Esophagus squamous epithelium (tissue), 4 donors: ENCODE measurements around the gene PARD3.

Source experiments
- POLR2A ChIP-seq, 4 donors: fragments of 450-650 bp; IDR thresholded peaks; one replicate each; pipeline ENCODE4 v1.6.1; 2017; ENCODE audit warnings: antibody characterized with exemption in 4 of 4, mild to moderate bottlenecking in 4 of 4, moderate library complexity in 3 of 4
- TF ChIP-seq, protein P1 (sequence below), 6 experiments: fragments of 450-650 bp in 4 of 6; fragments of 200-600 bp in 2 of 6; sonication (generic) in 2 of 6; IDR thresholded peaks; one replicate each; pipeline ENCODE4 v1.5.1; 2016 to 2019; ENCODE audit warnings: antibody characterized with exemption in 6 of 6, mild to moderate bottlenecking in 4 of 6, moderate library complexity in 4 of 6

DNA sequence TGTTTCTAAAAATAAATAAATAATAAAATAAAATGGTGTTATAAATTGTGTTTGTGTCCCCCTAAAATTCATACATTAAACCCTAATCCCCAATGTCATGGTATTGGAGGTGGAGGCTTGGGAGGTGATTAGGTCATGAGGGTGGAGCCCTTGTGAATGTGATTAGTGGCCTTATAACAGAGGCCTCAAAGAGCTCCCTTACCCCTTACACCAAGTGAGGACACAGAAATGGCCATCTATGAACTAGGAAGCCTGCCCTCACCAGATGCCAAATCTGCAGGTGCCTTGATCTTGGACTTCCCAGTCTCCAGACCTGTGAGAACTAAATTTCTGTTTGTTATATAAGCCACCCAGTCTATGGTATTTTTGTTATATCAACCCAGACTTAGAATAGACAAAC lies 738.7 kb downstream of the PARD3 start:
- TF ChIP-seq POLR2A (IDR thresholded peaks at IDR 0.05), result no peak
- TF ChIP-seq, protein P1, sequence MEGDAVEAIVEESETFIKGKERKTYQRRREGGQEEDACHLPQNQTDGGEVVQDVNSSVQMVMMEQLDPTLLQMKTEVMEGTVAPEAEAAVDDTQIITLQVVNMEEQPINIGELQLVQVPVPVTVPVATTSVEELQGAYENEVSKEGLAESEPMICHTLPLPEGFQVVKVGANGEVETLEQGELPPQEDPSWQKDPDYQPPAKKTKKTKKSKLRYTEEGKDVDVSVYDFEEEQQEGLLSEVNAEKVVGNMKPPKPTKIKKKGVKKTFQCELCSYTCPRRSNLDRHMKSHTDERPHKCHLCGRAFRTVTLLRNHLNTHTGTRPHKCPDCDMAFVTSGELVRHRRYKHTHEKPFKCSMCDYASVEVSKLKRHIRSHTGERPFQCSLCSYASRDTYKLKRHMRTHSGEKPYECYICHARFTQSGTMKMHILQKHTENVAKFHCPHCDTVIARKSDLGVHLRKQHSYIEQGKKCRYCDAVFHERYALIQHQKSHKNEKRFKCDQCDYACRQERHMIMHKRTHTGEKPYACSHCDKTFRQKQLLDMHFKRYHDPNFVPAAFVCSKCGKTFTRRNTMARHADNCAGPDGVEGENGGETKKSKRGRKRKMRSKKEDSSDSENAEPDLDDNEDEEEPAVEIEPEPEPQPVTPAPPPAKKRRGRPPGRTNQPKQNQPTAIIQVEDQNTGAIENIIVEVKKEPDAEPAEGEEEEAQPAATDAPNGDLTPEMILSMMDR (IDR thresholded peaks at IDR 0.05), result no peak
